Left renal pelvis (tissue), 4 donors: ENCODE data around the gene PPP2R2C. TPM values are rescaled to one million over a fixed set of nuclear protein-coding genes. Genes with fewer than 3 reads are reported as not detected.

Experiments used
- DNase-seq, 4 donors: peaks; one replicate each; pipeline ENCODE4 v3.0.0-alpha.2; 2013; ENCODE audit warnings: low read depth in 4 of 4, low spot score in 3 of 4
- polyA plus RNA-seq, 4 donors: library from polyadenylated mRNA; unstranded; fragments of 120-200 nt; gene quantifications; one replicate each; pipeline ENCODE4 v1.2.1, GENCODE V29; 2013; ENCODE audit not compliant: insufficient read length in 4 of 4

The PPP2R2C gene
- polyA plus RNA-seq, 4 donors: 0.40 to 1.6 (median 0.69) TPM

DNA sequence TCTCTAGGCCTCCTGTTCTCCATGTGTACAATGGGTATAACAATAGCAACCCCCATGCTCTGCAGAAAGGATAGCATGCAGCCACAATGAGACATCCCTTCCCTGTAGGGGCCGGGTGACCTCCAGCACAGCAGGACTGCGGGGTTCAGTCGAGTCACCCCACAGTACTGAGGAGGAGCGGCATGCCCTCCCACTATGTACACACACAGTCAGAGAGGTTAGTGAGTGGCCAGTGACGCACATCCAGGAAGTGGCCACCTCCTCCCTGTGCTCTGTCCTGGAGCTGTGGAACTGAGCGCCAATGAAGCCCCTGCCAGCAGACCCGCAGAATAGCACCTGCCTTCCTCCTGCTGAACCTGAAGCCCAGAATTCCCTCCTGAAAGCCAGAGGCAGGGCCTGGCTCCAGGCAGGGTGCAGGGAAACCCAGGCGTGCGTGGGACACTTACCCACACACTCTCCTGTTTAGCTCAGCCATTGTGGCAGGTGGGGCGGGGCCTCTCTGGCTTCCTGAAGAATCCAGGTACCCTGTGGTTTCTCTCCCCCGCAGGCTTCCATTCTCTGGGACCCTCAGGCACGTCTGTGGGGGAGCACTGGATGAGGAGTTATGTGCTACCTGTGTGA is 152.8 kb downstream of the PPP2R2C start:
- no peak for DNase-seq

DNA sequence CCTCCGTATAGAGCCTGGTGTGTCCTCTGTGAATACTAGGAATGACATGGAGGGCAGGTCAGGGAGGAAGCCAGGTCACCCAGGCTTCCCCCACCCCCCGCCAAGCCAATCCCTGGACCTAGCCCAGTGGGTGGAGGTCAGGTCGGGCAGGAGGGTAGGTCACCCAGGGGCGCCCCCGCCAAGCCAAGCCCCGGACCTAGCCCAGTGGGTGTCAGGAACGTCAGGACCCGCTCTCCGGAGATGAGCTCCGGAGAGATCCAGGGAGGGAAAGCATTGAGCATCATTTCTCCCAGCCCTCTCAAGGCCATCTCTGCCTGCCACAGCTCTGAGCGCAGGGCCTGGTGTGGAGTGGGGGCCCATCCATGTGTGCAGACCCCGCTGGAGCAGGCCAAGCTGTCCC is 154.2 kb downstream of the PPP2R2C start:
- DNase-seq: no peak

DNA sequence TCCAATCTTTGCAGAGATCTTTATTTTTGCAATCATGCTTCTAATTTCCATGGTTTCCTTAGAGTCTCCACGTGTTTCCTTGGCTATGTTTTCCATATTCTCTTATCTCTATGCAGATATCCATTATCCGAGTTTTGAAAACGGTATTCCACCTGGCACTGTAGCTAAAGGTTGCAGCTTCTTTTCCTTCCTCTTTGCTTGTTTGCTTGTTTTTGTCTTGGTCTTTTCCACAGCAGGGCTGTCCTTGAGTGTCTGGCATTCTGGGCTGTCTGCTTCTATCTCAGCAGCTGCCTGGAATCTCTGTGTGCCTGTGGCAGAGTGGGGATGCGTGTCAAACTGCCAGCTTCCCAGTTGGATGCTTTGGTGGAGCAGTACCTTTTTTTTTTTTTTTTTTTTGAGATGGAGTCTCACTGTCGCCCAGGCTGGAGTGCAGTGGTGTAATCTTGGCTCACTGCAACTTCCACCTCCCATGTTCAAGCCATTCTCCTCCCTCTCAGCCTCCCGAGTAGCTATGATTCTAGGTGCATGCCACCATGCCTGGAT is 155.9 kb downstream of the PPP2R2C start:
- DNase-seq: no peak

DNA sequence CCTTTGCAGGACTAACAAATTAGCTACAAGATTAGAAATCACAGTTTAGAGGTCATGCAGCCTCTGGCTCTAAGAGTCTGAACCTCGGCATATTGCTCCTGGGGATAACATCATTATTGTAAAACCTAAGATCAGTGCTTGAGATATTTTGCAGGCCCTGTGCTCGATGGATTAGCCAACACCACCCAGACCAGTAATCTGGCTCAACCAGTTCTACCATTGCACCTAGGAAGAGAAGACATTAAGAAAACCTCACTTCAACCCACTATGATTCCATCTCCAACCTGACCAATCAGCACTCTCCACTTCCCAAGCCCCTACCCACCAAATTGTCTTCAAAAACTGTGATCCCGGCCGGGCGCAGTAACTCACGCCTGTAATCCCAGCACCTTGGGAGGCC is 159.2 kb downstream of the PPP2R2C start:
- DNase-seq: no peak

DNA sequence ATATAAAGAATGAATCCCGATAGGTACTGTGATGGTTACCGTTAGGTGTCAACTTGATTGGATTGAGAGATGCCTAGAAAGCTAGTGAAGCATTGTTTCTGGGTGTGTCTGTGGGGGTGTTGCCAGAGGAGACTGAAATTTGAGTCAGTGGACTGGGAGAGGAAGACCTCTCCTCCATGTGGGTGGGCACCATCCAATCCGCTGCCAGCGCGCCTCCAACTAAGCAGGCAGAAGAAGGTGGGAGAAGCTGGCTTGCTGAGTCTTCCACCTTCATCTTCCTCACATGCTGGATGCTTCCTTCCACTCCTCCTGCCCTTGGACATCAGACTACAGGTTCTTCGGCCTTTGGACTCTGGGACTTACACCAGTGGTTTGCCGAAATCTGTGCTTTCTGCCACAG is 162.6 kb downstream of the PPP2R2C start:
- no peak for DNase-seq

DNA sequence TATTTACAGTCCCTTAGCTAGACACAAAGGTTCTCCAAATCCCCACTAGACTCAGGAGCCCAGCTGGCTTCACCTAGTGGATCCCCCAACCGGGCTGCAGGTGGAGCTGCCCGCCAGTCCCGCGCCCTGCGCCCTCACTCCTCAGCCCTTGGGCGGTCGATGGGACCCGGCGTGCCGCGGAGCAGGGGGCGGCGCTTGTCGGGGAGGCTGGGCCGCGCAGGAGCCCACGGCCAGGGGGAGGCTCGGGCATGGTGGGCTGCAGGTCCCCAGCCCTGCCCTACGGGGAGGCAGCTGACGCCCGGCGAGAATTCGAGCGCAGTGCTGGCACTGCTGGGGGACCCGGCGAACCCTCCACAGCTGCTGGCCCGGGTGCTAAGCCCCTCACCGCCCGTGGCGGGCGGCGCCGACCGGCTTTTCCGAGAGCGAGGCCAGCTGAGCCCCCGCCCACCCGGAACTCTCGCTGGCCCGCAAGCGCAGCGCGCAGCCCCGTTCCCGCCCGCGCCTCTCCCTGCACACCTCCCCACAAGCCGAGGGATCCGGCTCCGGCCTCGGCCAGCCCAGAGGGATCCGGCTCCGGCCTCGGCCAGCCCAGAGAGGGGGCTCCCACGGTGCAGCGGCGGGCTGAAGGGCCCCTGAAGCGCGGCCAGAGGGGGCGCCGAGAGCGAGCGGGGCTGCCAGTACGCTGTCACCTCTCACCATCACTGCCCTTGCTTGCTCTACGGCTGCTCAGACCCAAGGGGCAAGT is 163.3 kb downstream of the PPP2R2C start:
- DNase-seq: peak in 2 of 4 donors; percentile 14 to 18

DNA sequence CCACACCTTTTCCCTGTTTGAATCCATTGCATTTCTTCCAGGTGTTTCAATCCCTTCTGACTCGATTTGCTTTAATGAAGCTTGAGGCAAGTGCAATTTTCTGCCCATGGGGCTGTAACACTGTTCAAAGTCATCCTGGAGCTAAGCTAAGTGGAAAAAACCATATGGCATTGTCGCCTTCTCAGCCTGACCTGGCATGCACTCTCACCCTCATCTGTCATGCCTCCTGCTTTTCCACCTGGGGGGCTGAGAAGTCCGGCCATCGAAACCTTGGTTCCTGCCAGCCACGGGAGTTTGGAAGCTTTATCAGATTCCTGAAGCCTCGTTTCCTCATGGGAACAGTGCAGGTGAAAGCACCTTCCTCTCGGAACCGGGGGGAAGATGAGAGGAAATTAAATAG is 164.5 kb downstream of the PPP2R2C start:
- DNase-seq: no peak

DNA sequence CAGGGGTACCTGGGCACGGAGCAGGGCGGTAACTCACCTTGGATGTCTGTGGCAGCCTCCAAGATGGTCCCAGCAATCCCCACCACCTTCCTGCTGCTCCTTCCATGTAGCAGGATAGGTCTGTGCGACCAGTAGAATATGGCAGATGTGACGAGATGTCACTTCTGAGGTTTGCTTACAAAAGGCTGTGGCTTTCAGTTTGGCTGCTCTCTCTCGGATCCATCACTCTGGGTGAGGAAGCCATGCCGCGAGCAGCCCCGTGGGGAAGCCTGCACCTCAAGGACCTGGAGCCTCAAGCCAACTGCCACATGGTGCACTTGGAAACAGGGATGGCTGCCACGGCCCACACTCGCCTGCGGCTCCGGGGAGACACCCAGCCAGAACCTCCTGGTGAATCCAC is 165.2 kb downstream of the PPP2R2C start:
- no peak for DNase-seq

DNA sequence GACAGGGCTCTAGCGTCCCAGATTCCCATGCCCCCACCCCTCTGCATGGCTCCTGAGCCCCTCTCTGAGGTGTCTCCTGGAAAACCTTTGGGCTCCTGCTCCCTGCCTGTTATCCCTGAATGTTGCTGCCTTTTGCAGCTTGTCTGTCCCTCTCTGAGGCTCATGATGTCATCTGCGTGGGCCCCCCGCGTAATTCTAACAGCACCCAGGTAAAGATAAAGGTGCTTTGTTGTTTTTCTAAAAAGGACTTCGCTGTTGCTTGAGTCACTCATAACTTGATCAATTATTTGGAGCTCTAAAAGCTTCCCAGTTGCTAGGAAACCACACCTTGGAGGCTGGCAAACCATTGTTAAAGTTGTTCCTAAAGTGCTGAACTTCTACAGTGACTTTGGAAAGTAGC is 166.1 kb downstream of the PPP2R2C start:
- no peak for DNase-seq

DNA sequence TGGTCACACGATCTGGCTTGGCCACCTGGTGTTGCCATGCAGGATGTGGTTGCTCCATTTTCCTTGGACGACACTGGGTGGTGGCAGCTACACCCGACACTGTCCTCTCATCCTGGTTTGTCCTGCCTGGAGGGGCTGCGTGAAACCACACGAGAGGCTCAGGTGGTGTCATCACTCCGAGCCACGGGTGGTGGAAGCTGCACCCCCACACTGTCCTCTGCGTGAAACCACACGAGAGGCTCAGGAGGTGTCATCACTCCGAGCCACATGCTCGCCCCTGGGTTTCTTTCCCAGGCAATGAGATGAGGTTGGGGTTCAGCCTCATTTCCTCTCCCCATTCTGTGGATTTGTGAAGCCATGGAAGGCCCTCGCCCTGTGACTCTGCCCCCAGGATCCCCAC is 168.5 kb downstream of the PPP2R2C start:
- DNase-seq: no peak

DNA sequence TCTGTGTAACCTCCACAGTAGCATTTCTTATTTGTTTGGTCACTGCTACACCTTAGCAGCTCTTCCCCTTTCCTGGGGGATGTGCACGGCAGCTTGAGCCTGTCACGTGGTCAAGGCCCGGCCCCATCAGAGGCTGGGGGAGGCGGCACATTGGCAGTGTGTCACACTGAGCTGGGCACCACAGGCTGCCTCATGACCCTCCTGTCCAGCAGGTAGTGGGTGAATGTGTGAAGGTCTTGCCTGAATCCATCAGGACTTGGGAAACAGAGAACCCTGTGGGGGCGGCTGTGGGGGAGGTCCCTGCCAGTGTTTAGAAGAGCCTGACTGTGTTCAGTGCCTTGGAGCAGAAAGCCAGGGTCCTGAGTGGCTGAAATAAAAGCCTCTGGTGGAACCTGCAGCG is 169.5 kb downstream of the PPP2R2C start:
- no peak for DNase-seq

DNA sequence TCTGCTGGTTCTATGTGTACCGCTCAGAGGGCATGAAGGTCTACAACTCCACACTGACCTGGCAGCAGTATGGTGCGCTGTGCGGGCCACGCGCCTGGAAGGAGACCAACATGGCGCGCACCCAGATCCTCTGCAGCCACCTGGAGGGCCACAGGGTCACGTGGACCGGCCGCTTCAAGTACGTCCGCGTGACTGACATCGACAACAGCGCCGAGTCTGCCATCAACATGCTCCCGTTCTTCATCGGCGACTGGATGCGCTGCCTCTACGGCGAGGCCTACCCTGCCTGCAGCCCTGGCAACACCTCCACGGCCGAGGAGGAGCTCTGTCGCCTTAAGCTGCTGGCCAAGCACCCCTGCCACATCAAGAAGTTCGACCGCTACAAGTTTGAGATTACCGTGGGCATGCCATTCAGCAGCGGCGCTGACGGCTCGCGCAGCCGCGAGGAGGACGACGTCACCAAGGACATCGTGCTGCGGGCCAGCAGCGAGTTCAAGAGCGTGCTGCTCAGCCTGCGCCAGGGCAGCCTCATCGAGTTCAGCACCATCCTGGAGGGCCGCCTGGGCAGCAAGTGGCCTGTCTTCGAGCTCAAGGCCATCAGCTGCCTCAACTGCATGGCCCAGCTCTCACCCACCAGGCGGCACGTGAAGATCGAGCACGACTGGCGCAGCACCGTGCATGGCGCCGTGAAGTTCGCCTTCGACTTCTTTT is 170.5 kb downstream of the PPP2R2C start:
- DNase-seq: no peak

DNA sequence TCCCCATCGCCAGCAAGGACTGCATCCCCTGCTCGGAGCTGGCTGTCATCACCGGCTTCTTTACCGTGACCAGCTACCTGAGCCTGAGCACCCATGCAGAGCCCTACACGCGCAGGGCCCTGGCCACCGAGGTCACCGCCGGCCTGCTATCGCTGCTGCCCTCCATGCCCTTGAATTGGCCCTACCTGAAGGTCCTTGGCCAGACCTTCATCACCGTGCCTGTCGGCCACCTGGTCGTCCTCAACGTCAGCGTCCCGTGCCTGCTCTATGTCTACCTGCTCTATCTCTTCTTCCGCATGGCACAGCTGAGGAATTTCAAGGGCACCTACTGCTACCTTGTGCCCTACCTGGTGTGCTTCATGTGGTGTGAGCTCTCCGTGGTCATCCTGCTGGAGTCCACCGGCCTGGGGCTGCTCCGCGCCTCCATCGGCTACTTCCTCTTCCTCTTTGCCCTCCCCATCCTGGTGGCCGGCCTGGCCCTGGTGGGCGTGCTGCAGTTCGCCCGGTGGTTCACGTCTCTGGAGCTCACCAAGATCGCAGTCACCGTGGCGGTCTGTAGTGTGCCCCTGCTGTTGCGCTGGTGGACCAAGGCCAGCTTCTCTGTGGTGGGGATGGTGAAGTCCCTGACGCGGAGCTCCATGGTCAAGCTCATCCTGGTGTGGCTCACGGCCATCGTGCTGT is 171.2 kb downstream of the PPP2R2C start:
- DNase-seq: no peak

DNA sequence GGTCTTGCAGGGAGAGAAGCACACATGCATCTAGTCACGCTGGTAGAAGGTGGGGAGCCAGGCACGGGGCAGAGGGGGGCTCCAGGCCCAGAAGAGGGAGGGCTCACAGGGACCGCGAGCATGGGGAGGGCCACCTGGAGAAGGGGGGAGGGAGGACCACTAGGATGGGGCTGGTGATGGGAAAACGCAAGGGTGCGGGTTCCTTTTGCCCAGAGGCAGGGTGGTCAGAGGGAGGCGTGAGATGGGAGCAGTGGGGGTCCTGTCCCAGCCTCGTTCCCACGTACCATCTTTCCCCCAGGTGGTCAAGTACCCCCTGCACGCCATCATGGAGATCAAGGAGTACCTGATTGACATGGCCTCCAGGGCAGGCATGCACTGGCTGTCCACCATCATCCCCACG is 172.1 kb downstream of the PPP2R2C start:
- DNase-seq: no peak

DNA sequence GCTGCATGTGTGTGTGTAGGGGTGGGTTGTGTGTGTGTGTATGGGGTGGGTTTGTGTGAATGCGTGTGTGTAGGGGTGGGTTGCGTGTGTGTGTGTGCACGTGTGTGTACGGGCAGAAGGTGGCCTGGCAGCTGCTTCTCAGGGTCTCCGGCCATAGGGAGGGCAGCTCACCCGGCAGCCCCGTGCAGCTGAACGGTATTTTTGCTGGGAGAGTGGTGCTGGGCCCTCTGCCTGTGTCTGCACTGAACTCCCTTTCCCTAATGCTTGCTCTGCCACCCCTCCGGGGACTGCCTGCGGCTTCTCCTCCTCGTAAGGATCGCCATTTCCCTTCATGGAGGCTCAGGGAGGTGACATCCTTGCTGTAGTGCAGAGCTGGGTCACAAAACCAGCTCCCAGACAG is 172.5 kb downstream of the PPP2R2C start:
- no peak for DNase-seq

DNA sequence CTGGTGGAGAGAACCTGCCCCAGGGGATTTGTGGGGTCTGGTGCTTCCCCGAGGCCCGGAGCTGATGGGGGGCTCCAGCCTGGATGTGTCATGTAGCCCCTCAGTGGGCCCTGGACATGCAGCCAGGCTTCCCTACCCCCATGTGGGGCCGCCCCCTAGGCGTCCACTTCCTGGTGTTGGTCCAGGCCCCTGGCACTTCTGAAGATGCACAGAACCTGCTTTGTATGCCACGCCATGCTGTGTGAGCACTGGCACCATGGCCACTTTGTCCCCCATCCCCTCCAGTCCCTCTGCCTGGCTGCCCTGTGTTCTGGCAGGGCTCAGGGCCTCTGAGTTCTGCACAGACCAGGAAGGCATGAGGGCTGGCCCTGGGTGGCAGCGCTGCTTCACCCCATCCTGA is 173.6 kb downstream of the PPP2R2C start:
- no peak for DNase-seq

DNA sequence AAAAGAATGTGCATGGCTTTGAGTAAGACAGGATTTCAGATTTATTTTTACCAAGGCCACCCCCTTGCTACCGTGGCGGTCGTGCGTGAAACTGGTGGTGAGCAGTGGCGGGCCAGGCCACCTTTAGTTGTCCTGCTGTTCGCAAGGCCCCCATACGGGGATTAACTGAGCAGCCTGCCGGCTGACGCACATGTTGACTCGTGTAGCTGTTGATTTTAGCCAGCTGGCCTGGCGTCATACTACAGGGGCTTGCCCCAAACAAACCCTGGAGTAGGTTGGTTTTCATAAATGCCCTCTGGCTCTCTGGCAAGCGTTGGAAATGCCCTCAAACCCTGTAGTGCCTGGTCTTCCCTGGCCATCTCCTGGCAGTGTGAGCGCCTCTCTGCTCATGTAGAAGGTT is 174.4 kb downstream of the PPP2R2C start:
- DNase-seq: no peak

DNA sequence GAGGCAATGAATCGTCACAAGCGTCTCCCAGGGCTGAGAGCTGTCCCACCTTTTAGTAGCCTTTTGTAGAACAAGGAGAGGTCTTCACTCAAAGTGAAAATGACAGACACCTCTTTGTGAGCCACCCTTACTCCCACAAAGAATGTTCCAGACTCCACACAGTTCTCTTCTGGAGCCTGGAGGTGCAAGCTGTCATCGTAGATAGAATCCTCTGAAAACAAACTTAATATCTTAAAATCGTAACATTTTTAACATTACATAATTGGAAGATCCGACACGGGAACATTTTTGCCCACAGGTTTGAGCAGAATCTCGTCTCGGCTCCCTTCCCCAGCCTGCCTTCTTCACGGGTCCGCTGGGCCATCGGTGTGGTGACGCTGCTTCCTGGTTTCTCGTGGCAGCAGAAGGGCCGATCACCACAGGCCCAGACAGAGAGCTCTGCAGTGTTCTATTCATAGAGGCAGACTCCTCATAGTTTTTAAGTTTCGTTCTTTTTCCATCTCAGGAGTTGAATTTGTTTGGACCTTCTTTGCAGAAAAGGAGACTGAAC is 175.1 kb downstream of the PPP2R2C start:
- no peak for DNase-seq

DNA sequence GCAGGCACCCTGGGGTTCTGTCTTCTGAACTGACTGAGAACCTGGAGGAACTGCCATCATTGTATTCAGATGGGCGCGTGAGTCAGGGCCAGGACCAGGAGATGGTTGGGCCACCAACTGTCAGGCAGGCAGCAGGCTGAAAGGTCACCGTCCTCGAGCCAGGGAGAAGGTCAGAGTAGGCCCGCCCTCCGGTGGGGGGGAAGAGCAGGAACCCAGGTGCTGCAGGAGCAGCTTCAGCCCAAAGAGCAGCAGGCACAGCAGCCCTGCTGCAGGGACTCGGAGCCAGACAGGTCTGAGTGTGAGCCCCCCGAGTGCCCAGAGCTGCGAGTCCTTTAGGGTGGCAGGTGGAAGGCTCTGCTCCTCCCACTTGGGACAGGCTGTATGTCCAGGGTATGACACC is 176.4 kb downstream of the PPP2R2C start:
- no peak for DNase-seq

DNA sequence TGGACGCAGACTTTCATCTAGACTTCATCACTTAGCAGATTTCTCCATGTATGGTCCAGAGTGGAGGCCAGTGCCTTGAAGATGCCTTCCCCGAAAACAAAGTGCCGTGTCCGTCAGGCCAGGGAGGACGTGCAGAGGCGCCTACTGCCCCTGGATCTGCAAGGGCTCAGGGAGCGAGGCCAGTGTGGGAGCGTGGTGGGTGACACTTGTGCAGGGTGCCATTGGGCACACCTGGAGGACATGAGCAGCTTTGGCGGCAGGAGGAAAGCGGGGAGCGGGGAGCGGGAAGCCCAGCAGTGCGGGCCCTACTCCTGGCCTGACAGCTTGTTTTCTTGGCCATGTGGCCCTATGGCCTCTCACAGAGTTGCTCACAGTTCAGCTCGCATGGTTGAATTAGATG is 176.9 kb downstream of the PPP2R2C start:
- DNase-seq: no peak
